B cell (primary cell): ENCODE results near the gene GLCCI1. TPM values are rescaled to one million over a fixed set of nuclear protein-coding genes. Genes with fewer than 3 reads are reported as not detected.

Experiments used
- ATAC-seq: fragments of 200-7000 bp; cut with Tn5 transposase; one replicate; pipeline ENCODE4 v1.10.0; 2021; ENCODE audit warnings: low read depth, mild to moderate bottlenecking, moderate number of reproducible peaks, moderate library complexity
- CTCF ChIA-PET: fragments of 350-600 bp; sonication (Branson Sonifier 250); formaldehyde crosslinking; loops from one replicate; lab custom pipeline; 2021; ENCODE audit warnings: antibody characterized with exemption, inconsistent platforms; lab: Charles Lee
- POLR2A ChIA-PET: fragments of 350-600 bp; sonication (Branson Sonifier 250); formaldehyde crosslinking; loops from one replicate; lab custom pipeline; 2021; ENCODE audit warnings: antibody characterized with exemption; lab: Charles Lee
- DNase-seq: peaks from one replicate; pipeline ENCODE4 v3.0.0; 2013
- H2AFZ ChIP-seq: 2 replicates; pipeline ENCODE4 v1.6.1; 2012; ENCODE audit warnings: mild to moderate bottlenecking, low read depth, low read length; ENCODE audit not compliant: insufficient read depth, poor library complexity, severe bottlenecking
- H3K27ac ChIP-seq, 2 donors: 1 replicate in 1 of 2; 2 replicates in 1 of 2; pipeline ENCODE4 v1.5.1; 2012 to 2013; ENCODE audit warnings: low read length in 2 of 2, mild to moderate bottlenecking in 2 of 2, moderate library complexity in 1 of 2
- H3K27me3 ChIP-seq, 4 experiments: fragments of 200-600 bp in 1 of 4; sonication (generic) in 1 of 4; replicated peaks in 1 of 4; 1 replicate in 2 of 4; 2 replicates in 2 of 4; pipeline versions ENCODE4 v1.6.1 to v1.7.0; 2013 to 2016; ENCODE audit warnings: low read length in 3 of 4, mild to moderate bottlenecking in 2 of 4, mixed read lengths in 1 of 4, moderate library complexity in 1 of 4; ENCODE audit not compliant: insufficient read depth in 4 of 4, control insufficient read depth in 3 of 4; ENCODE audit errors: control extremely low read depth in 1 of 4
- H3K36me3 ChIP-seq, 2 experiments: replicated peaks in 1 of 2; 1 replicate in 1 of 2; 2 replicates in 1 of 2; pipeline versions ENCODE4 v1.6.1 to v1.7.1; 2013; ENCODE audit warnings: low read length in 1 of 2; ENCODE audit not compliant: insufficient read depth in 2 of 2, control insufficient read depth in 1 of 2; ENCODE audit errors: control extremely low read depth in 1 of 2, extremely low read depth in 1 of 2
- H3K4me1 ChIP-seq, 2 donors: fragments of 200-600 bp in 1 of 2; sonication (generic) in 1 of 2; 1 replicate in 1 of 2; 2 replicates in 1 of 2; pipeline versions ENCODE4 v1.5.1 to v1.6.1; 2013 to 2017; ENCODE audit warnings: low read length in 2 of 2; ENCODE audit not compliant: control insufficient read depth in 2 of 2, insufficient read depth in 2 of 2
- H3K4me2 ChIP-seq: replicated peaks from 2 replicates; pipeline ENCODE3; 2012; ENCODE audit warnings: mild to moderate bottlenecking, low read depth, low read length; ENCODE audit not compliant: poor library complexity, severe bottlenecking
- H3K4me3 ChIP-seq, 5 experiments: fragments of 200-600 bp in 1 of 5; sonication (generic) in 1 of 5; 1 replicate in 3 of 5; 2 replicates in 2 of 5; pipeline versions ENCODE4 v1.5.1 to v1.7.0; 2011 to 2016; ENCODE audit warnings: low read length in 4 of 5, mild to moderate bottlenecking in 4 of 5, low read depth in 2 of 5, control low read depth in 1 of 5, moderate library complexity in 1 of 5; ENCODE audit not compliant: insufficient read depth in 1 of 5; ENCODE audit errors: control extremely low read depth in 1 of 5, extremely low read depth in 1 of 5
- H3K79me2 ChIP-seq: fragments of 200-600 bp; sonication (generic); one replicate; pipeline ENCODE4 v1.6.0; 2016; ENCODE audit warnings: low read length; ENCODE audit not compliant: control insufficient read depth, insufficient read depth
- H3K9ac ChIP-seq: fragments of 200-600 bp; sonication (generic); 2 replicates; pipeline ENCODE4 v1.6.1; 2017; ENCODE audit warnings: mild to moderate bottlenecking, low read length, moderate library complexity
- H3K9me3 ChIP-seq, 3 donors: one replicate each; pipeline versions ENCODE4 v1.6.1 to v1.7.1; 2013; ENCODE audit warnings: low read length in 2 of 3; ENCODE audit not compliant: control insufficient read depth in 2 of 3, insufficient read depth in 1 of 3; ENCODE audit errors: control extremely low read depth in 1 of 3
- H4K20me1 ChIP-seq: 2 replicates; pipeline ENCODE4 v1.6.0; 2012; ENCODE audit warnings: mild to moderate bottlenecking, low read length; ENCODE audit not compliant: insufficient read depth, control insufficient read depth, poor library complexity, severe bottlenecking
- H3K27ac Mint-ChIP-seq: one replicate; pipeline ENCODE4 v1.8.0; 2021; ENCODE audit warnings: mixed read lengths
- H3K27me3 Mint-ChIP-seq: one replicate; pipeline ENCODE4 v1.8.0; 2021; ENCODE audit warnings: mixed read lengths
- H3K4me1 Mint-ChIP-seq: one replicate; pipeline ENCODE4 v1.8.0; 2021; ENCODE audit warnings: mixed read lengths
- H3K4me3 Mint-ChIP-seq: one replicate; pipeline ENCODE4 v1.8.0; 2021; ENCODE audit warnings: mixed read lengths
- H3K9me3 Mint-ChIP-seq: one replicate; pipeline ENCODE4 v1.8.0; 2022; ENCODE audit warnings: mixed read lengths; ENCODE audit not compliant: insufficient read depth
- EZH2 ChIP-seq: IDR thresholded peaks from 2 replicates; pipeline ENCODE4 v1.6.1; 2012; ENCODE audit warnings: borderline replicate concordance, low read depth, mild to moderate bottlenecking, moderate library complexity, low read length; ENCODE audit not compliant: insufficient read depth, poor library complexity, severe bottlenecking
- WGBS: methylation state at CpG from one replicate; pipeline ENCODE4 v1.1.5; 2013; ENCODE audit warnings: missing lambda C conversion rate; ENCODE audit not compliant: insufficient coverage; 5-methylcytosine and 5-hydroxymethylcytosine counted together
- intact Hi-C: fragments of 100-400 bp; cut with micrococcal nuclease; formaldehyde crosslinking; loops from one replicate; pipeline ENCODE4 v1.10.0; 2022
- polyA plus RNA-seq: library from polyadenylated mRNA; depleted of rRNA; stranded (reverse); fragments of >200 nt; gene quantifications from 2 replicates; pipeline ENCODE4 v1.2.3, GENCODE V29; 2012
- total RNA-seq, 2 donors: library from RNA; stranded (reverse); fragments of 120-200 nt in 1 of 2; gene quantifications; 1 replicate in 1 of 2; 2 replicates in 1 of 2; pipeline versions ENCODE4 v1.2.3 to v1.2.4, GENCODE V29; 2013 to 2022
- TF ChIP-seq, protein P1 (sequence below): fragments of 200-600 bp; IDR thresholded peaks from one replicate; pipeline ENCODE4 v1.8.0; 2022; ENCODE audit warnings: antibody characterized with exemption, mild to moderate bottlenecking

The GLCCI1 gene
- total and polyA plus RNA-seq, 2 donors (not counting 1 experiment from before 2014, with no cell fraction given): 17.7 to 50.3 TPM

DNA sequence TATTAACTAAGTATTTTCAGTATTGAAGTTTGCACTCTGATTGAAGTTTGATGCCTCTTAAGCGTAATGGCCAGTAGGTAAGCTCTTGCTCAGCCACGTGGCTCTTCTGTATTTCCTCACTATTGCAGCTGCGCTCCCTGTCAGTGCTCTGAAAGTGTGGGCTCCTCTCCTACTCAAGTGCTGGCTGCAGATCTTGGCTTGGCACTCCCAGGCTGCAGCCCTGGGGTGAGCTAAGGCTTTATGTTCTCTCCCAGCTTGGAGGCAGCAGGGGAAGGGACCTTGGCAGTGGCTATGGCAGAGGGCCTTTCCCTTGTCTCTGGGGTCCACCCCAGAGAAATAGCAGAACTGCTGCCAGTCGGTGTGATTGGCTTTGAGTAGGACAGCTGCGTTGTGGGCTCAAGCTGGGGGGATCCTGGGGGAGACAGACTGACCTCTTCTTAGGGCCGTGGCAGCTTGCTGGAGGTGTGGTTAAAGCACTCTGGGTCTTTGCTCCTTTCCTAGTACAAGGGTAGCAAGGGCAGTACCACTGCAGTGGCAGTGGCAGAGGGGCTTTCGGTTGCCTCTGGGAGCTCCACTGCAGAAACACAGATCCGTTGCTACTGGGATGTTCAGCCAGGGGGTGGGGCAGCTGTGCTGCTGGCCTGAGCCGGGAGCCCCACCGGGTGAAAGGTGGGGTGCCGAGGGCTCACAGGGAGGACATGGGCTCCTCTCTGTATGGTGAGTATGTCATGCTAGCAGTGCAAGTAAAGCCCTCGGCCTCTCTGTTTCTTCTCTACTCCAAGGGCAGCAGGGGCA, 100.5 kb downstream of the GLCCI1 start:
- Mint-ChIP-seq H3K4me3 (no peak overlapping the region), H3K4me1 (peaks cover 7% of the 10 kb centered on the region), H3K27ac (no peak overlapping the region), H3K9me3 (no peaks in the 10 kb centered on the region), H3K27me3 (no peaks in the 10 kb centered on the region)
- Histone ChIP-seq H2AFZ (no peak overlapping the region), H3K9ac (no peak overlapping the region), H3K27ac (no peak overlapping the region), H3K4me2 (no peak overlapping the region), H3K36me3 (peaks cover 0 to 37% of the 10 kb centered on the region in 2 experiments), H3K4me3 (no peak overlapping the region), H3K4me1 (no peaks in the 10 kb centered on the region), H4K20me1 (no peaks in the 10 kb centered on the region), H3K9me3 (no peaks in the 10 kb centered on the region), H3K79me2 (peaks cover 33% of the 10 kb centered on the region), H3K27me3 (no peaks in the 10 kb centered on the region)
- no peak for DNase-seq
- 94% methylated on average over 12 of the region's 12 CpGs for WGBS
- no peak for TF ChIP-seq EZH2
- TF ChIP-seq, protein P1, sequence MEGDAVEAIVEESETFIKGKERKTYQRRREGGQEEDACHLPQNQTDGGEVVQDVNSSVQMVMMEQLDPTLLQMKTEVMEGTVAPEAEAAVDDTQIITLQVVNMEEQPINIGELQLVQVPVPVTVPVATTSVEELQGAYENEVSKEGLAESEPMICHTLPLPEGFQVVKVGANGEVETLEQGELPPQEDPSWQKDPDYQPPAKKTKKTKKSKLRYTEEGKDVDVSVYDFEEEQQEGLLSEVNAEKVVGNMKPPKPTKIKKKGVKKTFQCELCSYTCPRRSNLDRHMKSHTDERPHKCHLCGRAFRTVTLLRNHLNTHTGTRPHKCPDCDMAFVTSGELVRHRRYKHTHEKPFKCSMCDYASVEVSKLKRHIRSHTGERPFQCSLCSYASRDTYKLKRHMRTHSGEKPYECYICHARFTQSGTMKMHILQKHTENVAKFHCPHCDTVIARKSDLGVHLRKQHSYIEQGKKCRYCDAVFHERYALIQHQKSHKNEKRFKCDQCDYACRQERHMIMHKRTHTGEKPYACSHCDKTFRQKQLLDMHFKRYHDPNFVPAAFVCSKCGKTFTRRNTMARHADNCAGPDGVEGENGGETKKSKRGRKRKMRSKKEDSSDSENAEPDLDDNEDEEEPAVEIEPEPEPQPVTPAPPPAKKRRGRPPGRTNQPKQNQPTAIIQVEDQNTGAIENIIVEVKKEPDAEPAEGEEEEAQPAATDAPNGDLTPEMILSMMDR: no peak
- ATAC-seq: no peak
- CTCF ChIA-PET: interaction anchor here (1.0 to 2.5 kb wide), 2 partner anchors 121 to 388 kb away, joined by 4 to 8 read pairs; no protein-coding TSS in a partner anchor
- intact Hi-C loops: no loop called here
- POLR2A ChIA-PET: no interaction called here

DNA sequence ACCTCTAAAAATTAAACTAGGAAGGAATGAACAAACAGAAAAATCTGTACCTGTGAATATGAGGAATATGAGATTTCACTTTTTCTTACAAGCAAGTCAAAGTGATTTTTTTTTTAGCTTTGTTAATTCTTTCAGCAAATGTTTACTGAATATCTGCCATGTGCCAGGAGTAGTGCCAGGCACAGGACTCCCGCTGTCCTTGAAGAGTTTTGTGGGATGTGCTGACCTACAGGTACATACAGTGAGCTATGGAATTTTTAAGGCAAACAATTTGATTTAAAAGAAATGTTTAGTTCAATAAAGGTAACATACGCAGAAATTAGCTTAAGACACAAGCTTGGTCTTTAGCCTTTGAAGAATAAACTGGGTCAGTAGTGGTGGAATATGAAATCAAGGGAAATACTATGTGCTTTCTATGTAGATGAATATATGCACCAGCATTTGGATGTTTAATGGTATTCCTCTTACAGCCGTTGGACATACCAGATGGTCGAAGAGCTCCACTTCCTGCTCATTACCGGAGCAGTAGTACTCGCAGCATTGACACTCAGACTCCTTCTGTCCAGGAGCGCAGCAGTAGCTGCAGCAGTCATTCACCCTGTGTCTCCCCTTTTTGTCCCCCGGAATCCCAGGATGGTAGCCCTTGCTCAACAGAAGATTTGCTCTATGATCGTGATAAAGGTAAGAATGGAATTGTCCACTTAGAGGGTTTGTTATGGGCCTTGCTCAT, 102.0 kb downstream of the GLCCI1 start:
- intact Hi-C loops: no loop called here
- no peak overlapping the region for H2AFZ ChIP-seq
- CTCF ChIA-PET: interaction anchor here (1.4 to 2.5 kb wide), 2 partner anchors 297 to 389 kb away, joined by 5 to 8 read pairs; no protein-coding TSS in a partner anchor
- no peaks in the 10 kb centered on the region for H3K4me1 ChIP-seq
- 98% methylated on average over 7 of the region's 9 CpGs for WGBS
- no peaks in the 10 kb centered on the region for H3K27me3 Mint-ChIP-seq
- H3K9me3 ChIP-seq: no peaks in the 10 kb centered on the region
- H3K9me3 Mint-ChIP-seq: no peaks in the 10 kb centered on the region
- POLR2A ChIA-PET: no interaction called here
- H3K79me2 ChIP-seq: peaks cover 24% of the 10 kb centered on the region
- H4K20me1 ChIP-seq: no peaks in the 10 kb centered on the region
- H3K4me3 Mint-ChIP-seq: no peak overlapping the region
- H3K27ac Mint-ChIP-seq: no peak overlapping the region
- no peaks in the 10 kb centered on the region for H3K27me3 ChIP-seq
- no peak for DNase-seq
- ATAC-seq: no peak
- H3K27ac ChIP-seq: no peak overlapping the region
- no peak for TF ChIP-seq EZH2
- TF ChIP-seq, protein P1: no peak
- peaks cover 4% of the 10 kb centered on the region for H3K4me1 Mint-ChIP-seq
- H3K9ac ChIP-seq: no peak overlapping the region
- H3K4me3 ChIP-seq: no peak overlapping the region
- H3K36me3 ChIP-seq: peaks cover 0 to 35% of the 10 kb centered on the region in 2 experiments
- H3K4me2 ChIP-seq: no peak overlapping the region
